ENCODE data around the gene SGMS1. TPM values are rescaled to one million over a fixed set of nuclear protein-coding genes. Genes with fewer than 3 reads are reported as not detected.
"Not testable (repeated sequence)": the region's sequence is repeated elsewhere in the genome, so short reads cannot be mapped to it uniquely, and the experiment has no call there.

Gene SGMS1
- total RNA-seq, 1 donor from 2014 or later: 49.6 TPM

GRCh38 chr10:50355693-50356480 lies 267.9 kb downstream of the SGMS1 start:
- DNase-seq (ENCODE audit: extremely low read depth, low read depth, low spot score): not testable (repeated sequence)

GRCh38 chr10:50351483-50352146 lies 272.1 kb downstream of the SGMS1 start:
- DNase-seq (ENCODE audit: extremely low read depth, low read depth, low spot score): no peak

- no peak for DNase-seq (ENCODE audit: extremely low read depth, low read depth, low spot score)
These were observed 273.4 kb downstream of the SGMS1 start for GRCh38 chr10:50350366-50350765.

GRCh38 chr10:50349554-50349953 lies 274.2 kb downstream of the SGMS1 start:
- DNase-seq (ENCODE audit: extremely low read depth, low read depth, low spot score): no peak

- DNase-seq (ENCODE audit: extremely low read depth, low read depth, low spot score): no peak
These were observed 276.4 kb downstream of the SGMS1 start for GRCh38 chr10:50347394-50347802.

GRCh38 chr10:50346942-50347341 lies 276.8 kb downstream of the SGMS1 start:
- DNase-seq (ENCODE audit: extremely low read depth, low read depth, low spot score): no peak

GRCh38 chr10:50345545-50345944 lies 278.2 kb downstream of the SGMS1 start:
- DNase-seq (ENCODE audit: extremely low read depth, low read depth, low spot score): no peak

- no peak for DNase-seq (ENCODE audit: extremely low read depth, low read depth, low spot score)
These were observed 279.9 kb downstream of the SGMS1 start for GRCh38 chr10:50343702-50344331.

GRCh38 chr10:50341987-50342386 lies 281.8 kb downstream of the SGMS1 start:
- no peak for DNase-seq (ENCODE audit: extremely low read depth, low read depth, low spot score)

- no peak for DNase-seq (ENCODE audit: extremely low read depth, low read depth, low spot score)
These were observed 287.6 kb downstream of the SGMS1 start for GRCh38 chr10:50336140-50336539.

GRCh38 chr10:50335397-50335796 lies 288.4 kb downstream of the SGMS1 start:
- no peak for DNase-seq (ENCODE audit: extremely low read depth, low read depth, low spot score)

GRCh38 chr10:50334273-50334672 lies 289.5 kb downstream of the SGMS1 start:
- DNase-seq (ENCODE audit: extremely low read depth, low read depth, low spot score): no peak

- DNase-seq (ENCODE audit: extremely low read depth, low read depth, low spot score): no peak
These were observed 289.9 kb downstream of the SGMS1 start for GRCh38 chr10:50333872-50334271.

- no peak for DNase-seq (ENCODE audit: extremely low read depth, low read depth, low spot score)
These were observed 291.5 kb downstream of the SGMS1 start for GRCh38 chr10:50332108-50332842.

- no peak for DNase-seq (ENCODE audit: extremely low read depth, low read depth, low spot score)
These were observed 292.3 kb downstream of the SGMS1 start for GRCh38 chr10:50331486-50331885.

GRCh38 chr10:50326757-50327701 lies 296.7 kb downstream of the SGMS1 start:
- peak; percentile 56 for DNase-seq (ENCODE audit: extremely low read depth, low read depth, low spot score)

- DNase-seq (ENCODE audit: extremely low read depth, low read depth, low spot score): no peak
These were observed 297.6 kb downstream of the SGMS1 start for GRCh38 chr10:50326172-50326555.

- peak; percentile 54 for DNase-seq (ENCODE audit: extremely low read depth, low read depth, low spot score)
These were observed 298.1 kb downstream of the SGMS1 start for GRCh38 chr10:50325449-50326171.

GRCh38 chr10:50324680-50325393 lies 298.9 kb downstream of the SGMS1 start:
- no peak for DNase-seq (ENCODE audit: extremely low read depth, low read depth, low spot score)

Measured in glomerular endothelial cell (primary cell).